Umbilical cord (tissue), 2 donors: Measurements from ENCODE around the gene RASGEF1C. TPM values are rescaled to one million over a fixed set of nuclear protein-coding genes. Genes with fewer than 3 reads are reported as not detected.
"Not testable (repeated sequence)": the region's sequence is repeated elsewhere in the genome, so short reads cannot be mapped to it uniquely, and the experiment has no call there.

Experiments
- DNase-seq: peaks from one replicate; pipeline ENCODE4 v3.0.0-alpha.2; 2015; ENCODE audit warnings: low spot score
- total RNA-seq: library from RNA; depleted of rRNA; stranded (reverse); fragments of >200 nt; gene quantifications from one replicate; pipeline ENCODE4 v1.2.3, GENCODE V29; 2014; ENCODE audit warnings: low replicate concordance; ENCODE audit not compliant: insufficient read depth

Gene RASGEF1C
- total RNA-seq, 1 donor from 2014 or later: 5.8 TPM

DNA sequence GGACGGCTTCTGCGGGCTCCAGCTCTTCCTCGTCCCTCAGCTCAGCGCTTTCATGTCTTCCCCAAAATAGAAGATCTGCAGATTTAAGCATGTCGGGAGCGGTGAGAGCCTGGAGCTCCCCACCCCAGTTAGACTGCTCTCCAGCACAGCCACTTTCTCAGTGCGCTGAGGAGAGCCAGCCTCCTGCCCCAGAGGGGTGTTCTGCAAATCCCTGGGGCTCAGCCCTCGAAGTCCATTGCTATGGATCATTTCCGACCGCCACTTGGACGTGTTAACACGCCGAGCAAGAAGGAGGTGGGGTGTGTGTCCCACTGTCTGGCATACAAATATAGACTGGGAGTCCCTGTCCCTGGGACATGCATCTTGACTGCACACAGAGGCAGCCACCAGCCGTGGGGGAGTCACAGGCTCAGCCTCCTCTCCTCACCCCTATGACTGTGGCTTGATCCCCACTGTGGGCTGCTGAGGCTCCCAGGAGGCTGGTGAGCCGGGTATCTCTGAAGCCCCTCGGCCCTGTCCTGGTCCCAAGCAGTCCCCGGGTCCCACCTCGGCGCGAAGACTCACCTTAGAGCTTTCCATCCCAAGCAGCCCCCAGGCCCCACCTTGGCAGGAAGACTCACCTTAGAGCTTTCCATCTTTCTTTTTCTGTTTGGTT is 107.4 kb downstream of the RASGEF1C start:
- no peak for DNase-seq

DNA sequence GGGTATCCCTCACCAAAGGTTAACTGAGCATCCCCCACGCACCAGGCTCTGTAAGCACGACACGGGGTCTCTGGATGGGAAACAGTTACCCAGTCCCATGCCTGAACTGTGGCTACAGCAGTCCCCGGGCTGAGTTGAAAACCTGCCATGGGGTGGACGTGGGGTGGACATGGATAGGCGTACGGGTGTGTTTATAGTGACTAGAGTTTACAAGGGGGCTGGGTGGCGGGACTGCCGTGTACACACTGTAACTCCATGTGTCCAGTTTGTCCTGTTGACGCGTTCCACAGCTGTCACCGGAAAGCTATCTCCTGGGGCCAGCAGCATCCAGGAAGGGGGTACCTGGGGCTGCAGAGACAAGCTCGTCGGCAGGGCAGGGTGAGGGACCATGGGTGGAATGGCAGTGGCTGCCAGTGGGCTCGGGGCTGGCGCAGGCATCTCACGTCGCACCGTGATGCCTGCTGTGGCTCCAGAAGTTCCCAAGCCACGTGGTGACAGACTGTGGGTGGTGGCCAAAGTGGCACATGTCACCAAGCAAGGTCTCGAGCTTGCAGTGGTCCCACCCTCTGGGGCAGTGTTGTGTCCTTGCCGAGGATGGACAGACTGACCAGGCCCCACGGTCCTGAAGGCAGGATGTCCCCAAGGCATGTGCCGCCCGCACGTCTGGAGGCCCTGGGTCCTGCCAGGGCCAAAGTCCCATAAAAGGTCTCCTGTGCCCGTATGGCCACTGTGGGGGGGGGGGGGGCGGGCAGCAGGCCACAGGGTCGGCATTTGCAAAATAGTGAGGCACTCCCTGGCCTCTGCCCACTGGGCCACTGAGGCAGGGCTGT is 108.2 kb downstream of the RASGEF1C start:
- DNase-seq: no peak

DNA sequence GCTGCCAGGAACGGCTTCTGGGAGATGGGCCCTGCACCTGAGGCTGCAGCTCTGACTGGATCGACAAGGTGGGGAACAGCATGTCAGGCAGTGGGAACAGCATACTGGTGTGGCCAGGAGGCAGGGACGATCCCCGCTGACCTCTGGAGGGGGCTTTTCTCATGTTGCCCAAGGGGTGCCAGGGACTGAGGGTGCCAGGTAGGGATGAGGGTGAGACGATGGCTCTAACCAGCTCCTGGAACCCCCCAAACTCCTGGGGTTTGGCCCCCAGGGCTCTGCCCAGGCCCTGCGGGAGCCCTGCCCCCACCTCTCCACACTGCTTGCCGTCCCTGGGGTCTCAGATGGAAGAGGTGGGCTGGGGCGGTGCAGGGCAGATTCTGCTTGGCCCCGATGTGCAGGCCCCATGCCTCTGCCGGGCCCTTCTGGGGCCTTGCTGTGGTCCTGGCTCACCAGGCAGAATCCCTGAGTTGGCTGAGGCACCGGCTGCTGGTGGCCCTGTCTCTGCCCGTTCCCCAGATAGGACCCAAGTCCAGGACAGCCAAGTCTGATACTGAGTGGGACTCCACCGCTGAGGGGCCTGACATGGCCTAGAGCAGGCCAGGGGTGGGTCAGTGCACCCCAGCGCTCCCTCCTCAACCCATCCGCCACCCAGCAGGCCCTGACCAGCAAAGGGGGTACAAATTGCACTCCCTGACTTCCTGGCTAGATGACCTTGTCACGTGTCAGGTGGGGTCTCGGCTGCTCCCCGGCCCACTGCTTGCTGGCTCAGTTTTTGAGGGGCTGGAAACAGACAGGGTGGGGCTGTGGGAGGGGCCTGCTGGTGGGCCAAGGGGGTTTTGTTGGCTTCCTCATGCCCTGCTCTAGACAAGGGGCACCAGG is 109.0 kb downstream of the RASGEF1C start:
- no peak for DNase-seq

DNA sequence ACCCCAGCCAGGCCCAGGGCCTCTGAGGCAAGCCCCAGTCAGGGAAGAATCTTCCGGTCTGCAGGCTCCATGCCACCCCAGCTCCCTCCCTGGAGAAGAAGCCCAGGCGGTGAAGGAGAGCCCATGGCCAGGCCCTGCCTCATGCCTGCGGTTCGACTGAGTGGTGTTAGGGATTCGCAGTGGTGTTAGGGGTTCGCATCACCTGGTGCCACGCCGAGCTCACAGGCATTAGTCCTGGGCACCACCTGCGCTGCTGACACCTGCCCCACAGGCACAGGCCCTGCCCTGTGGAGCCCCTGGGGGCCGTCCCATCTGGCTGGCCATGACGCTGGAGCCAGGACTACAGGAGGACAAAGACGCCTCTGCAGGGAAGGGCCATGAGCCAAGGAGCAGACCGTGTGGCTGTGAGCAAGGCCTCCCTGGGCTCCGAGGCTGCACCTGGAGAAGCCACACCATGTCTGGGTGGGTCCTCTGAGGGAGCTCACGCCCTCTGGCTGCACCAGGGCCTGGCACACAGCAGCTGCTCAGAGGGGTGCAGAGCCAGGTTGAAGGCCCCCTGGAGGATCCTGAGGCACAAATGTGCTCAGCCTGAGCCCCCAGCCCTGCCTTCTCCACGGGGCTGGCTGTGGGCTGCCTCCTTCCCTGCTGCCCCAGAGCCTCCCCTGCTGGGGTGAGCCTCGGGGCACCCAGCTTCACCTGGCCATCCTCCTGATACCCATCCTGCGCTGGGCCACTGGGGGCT is 109.8 kb downstream of the RASGEF1C start:
- no peak for DNase-seq

DNA sequence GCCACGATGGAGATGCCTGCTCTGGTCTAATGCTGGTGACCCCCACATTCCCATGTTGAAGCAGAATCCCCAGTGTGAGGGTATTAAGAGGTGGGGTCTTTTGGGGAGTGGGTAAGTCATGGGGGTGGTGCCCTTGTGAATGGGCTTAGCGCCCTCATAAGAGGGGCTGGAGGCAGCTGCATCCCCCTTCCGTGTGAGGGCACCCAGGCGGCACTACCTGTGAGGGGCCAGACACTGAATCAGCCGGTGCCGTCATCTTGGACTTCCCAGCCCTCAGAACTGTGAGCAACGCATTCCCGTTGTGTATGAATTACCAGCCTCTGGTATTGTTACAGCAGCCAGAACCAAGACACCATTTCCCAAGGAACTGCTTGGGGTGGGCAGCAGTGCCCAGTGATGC is 110.5 kb downstream of the RASGEF1C start:
- DNase-seq: no peak

DNA sequence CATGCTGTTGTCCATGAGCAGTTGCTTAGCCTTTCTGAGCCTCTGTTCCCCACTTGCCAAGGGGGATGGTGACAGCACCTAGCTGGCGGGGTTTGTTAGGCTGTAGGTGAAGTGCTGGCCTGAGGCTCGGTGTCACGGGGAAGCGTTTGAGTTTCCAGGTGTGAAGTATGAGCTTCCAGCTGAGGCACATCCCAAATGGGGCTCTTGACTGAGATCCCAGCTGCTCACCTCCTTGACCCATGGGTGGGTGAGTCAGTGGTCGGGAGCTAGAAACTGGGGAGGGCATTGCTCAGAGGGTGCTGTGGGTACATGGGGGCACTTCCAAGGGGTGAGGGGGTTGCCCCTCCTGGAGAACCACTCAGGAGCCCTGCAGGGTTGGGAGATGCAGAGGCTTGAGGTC is 111.1 kb downstream of the RASGEF1C start:
- no peak for DNase-seq

DNA sequence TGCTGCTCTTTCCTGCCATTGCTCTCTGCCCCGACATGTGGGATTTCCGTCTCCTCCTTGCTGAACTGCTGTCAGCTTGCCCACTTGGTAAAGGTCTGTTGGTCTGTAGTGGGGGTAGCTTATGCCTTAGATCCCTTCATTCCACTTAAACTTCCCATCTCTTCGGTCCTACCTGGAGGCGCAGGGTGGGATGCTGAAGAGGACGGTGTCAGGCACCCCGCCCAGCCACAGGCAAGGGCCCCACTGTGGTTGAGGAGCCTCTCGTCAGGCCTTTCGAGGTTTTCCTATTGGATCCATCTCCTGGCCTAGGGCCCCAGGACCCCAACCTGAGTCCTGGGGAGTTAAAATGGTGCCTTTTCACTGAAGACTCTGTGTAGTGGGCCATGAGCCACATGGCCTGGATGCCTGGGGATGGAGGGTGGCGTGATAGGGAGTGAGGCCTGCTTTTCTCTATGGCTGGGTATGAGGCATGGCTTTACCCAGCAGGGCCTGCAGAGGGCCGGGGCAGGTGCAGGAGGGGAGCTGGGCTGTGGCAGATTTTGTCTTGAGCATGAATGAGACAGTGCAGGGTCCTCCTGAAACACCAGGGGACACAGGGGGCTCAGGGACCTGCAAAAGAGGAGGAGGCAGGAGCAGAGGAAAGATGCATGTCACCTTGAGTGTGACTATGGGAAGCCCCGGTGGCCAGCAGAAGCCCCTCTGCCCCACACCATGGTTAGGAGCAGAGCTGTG is 111.7 kb downstream of the RASGEF1C start:
- DNase-seq: no peak

DNA sequence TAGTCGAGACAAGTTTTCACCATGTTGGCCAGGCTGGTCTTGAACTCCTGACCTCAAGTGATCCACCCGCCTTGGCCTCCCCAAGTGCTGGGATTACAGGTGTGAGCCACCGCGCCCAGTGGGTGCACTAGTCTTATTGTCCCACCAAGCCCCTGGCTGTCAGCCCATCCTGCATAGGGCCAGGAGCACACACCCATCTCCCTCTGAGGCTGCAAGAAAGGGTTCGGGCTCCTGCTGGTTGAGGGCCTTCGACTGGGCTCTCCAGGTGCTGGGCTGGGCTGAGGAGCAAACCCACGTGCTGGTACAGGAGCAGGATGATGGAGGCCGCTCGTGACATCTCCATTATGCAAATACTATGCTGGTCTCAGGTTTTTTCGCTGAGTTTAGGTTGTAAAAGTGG is 112.4 kb downstream of the RASGEF1C start:
- DNase-seq: no peak

DNA sequence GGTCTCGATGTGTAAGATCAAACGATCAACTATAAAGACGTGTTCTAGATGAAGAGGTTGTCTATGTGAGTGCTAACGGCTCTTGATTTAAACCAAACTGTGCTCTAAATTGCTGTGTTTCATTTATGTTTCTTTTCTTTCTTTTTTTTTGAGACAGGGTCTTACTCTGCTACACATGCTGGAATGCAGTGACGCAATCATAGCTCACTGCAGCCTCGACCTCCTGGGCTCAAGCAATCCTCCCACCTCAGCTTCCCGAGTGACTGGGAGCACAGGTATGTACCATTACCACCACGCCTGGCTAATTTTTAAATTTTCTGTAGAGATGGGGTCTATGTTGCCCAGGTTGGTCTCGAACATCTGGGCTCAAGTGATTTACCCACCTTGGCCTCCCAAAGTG is 113.5 kb downstream of the RASGEF1C start:
- no peak for DNase-seq

DNA sequence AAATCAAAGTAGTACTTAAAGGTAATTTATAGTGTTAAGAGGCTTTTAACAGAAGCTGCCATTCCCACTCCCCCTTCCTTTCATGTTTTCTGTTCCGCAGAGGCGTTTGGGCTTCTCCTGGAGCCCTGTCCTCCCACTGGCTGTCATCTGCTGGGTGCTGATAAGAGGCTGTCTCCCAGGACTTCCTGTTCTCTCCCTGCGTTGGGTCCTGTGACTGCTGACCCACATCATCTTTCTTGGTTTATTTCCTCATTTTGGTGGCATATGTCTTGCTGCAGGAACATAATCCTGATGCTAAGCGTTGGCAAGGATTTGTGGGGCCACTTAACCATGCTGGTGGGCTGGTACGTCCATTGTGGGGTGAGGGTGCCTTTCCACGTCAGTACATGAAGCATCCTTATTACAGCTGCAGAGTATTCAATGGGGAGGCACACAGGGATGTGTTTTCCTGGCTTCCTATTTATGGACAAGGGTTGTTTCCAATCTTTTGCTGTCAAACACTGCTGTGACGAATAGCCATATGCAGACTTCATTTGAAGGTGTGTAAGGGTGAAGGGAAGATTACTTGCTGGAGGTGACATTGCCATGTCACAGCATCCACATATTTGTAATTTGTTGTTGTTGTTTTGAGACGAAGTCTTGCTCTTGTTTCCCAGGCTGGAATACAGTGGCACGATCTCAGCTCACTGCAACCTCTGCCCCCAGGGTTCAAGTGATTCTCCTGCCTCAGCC is 115.2 kb downstream of the RASGEF1C start:
- peak; percentile 31 for DNase-seq

DNA sequence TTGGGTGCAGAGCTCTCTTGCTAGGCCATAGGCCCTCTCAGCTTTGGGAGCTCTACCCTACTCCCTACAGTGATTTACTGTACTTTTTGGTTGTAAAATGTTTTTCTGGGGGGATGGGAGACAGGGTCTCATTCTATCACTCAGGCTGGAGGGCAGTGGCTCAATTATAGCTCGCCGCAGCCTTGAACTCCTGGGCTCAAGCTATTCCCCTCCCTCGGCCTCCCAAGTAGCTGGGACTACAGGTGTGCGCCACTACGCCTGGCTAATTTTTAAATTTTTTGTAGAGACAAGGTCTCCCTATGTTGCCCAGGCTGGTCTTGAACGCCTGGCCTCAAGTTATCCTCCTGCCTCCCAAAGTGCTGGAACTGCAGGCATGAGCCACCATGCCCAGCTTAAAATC is 115.8 kb downstream of the RASGEF1C start:
- DNase-seq: no peak

DNA sequence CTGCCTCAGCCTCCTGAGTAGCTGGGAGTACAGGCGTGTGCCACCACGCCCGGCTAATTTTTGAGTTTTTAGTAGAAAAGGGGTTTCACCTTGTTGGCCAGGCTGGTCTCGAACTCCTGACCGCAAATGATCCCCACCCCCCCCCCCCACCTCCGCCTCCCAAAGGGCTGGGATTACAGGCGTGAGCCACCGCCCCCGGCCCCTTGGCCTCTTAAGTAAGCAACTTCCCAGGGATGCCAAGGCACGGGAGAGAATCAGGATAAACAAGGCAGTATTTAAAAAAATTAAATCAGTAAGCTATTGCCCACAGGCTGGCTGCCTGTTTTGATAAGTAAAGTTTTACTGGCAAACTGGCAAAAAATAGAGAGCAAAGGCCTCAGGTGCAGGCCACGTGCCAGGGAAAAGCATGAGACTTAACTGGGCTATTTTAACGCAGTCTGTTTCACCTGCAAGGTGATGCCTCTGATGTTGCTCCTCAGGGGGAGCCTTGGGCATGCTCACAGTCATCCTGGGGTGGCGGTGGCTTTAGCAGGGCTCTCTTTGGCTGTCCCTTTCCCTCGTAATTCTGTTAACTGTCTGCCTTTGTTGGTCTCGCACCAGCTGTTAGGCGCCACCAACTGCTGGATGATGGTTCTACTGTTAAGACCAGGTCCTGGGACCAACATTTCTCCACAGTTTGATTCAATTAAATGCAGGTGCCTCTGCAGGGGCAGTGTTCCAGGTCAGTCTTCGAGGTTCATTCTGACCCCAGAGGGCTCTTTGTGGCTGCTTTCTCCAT is 118.1 kb downstream of the RASGEF1C start:
- DNase-seq: peak; percentile 34

DNA sequence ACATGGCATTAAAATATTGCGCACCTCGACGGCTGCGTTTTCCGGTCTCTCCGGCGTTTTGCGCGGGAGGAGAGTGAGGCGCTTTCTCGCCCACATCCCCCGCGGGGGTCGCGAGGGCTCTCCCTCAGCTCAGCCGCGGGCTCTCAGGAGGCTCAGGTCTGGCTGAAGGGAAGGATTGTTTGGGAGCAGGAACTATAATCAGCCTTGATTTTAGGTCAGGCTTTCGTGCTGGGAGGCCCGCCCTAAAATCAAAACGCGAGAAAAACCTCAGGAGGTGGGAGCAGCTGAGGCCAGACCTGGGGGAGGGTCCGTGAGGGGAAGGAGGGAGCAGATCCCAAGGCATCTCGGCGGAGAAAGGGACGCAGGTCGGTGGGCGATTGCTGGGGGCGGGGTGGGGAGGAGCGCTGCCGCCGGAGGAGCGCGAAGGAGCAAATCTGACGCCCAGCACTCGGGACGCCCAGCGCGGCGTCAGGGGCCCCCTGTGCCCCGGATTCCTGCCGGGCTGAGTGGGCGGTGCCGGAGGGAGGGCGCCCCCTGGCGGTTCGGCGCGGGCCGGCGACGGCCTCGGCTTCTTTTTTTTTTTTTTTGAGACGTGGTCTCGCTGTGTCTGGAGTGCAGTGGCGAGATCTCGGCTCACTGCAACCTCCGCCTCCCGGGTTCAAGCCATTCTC is 118.8 kb downstream of the RASGEF1C start:
- peak; percentile 89 for DNase-seq

DNA sequence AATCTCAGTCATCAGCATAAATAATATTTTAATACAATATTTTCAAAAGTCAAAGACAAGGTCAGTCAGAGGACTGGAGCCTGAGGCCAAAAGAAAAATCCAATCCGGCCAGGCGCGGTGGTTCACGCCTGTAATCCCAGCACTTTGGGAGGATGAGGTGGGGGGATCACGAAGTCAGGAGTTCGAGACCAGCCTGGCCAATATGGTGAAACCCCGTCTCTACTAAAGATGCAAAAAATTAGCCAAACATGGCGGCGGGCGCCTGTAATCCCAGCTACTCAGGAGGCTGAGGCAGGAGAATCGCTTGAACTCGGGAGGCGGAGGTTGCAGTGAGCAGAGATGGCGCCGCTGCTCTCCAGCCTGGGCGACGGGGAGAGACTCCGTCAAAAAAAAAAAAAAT is 119.4 kb downstream of the RASGEF1C start:
- DNase-seq: not testable (repeated sequence)

DNA sequence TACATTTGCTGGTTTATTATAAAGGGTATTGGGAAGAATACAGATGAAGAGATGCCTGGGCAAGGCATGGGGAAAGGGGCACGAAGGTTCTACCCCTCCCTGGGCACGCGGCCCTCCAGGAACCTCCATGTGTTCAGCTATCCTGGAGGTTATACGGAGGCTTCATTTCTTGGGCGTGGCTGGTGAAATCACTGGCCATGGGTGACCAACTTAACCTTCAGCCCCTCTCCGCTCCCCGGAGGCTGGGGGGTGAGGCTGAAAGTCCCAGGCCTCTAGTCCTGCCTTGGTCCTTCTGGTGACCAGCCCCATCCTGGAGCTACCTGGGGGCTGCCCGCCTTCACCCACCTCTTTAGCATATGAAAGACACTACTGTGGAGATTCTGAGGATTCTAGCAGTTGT is 120.5 kb downstream of the RASGEF1C start:
- no peak for DNase-seq

DNA sequence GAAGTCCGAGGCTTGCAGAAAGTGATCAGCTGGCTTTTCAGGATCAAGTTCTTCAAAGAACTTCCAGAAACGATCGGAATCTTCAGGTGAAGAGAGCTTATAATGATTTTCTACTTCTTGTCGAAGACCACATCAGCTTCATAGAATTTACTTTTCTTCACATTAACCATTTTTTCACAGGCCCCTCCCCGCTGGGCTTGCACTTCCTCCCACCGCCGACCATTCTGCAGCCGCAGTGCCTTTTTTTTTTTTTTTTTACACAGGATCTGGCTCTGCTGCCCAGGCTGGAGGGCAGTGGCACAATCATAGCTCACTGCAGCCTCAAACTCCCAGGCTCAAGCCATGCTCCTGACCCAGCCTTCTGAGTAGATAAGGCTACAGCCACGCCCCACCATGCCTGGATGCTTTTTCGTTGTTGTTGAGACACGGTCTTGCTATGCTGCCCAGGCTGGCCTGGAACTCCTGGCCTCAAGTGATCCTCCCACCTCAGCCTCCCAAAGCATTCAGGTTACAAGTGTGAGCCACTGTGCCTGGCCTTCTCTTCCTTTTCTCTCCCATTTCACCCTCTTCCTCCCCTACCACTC is 122.1 kb downstream of the RASGEF1C start:
- DNase-seq: no peak

DNA sequence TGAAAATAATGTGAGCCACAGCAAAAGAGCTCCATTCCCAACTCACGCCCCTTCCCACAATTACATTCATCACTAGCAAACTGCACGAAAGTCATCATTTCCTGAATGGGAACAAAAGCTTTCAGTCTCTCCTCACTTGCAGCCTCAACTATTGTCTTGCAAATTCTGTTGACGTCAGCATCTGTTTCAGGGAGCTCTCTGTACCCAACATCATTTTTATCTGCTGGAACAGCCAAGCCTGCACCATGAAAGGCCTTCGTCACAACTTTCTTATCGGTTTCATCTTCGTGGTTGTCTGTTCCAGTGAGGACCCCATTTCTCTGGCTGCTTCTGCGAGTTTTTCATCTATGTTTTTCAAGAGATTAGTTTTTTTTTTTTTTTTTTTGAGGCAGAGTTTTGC is 123.2 kb downstream of the RASGEF1C start:
- no peak for DNase-seq
